Effector memory CD8-positive, alpha-beta T cell (primary cell): ENCODE data around the gene SERINC5.

Experiments used
- ATAC-seq: fragments of 150-1000 bp; cut with Tn5 transposase; replicated peaks from 2 replicates; pipeline ENCODE4 v1.10.0; 2021; ENCODE audit warnings: mild to moderate bottlenecking, moderate library complexity
- DNase-seq, 3 experiments: peaks; one replicate each; pipeline ENCODE4 v3.0.0; 2021
- H3K27ac Mint-ChIP-seq, 2 donors: one replicate each; pipeline ENCODE4 v1.8.0; 2022; ENCODE audit warnings: mild to moderate bottlenecking in 2 of 2, mixed read lengths in 2 of 2, moderate library complexity in 2 of 2
- H3K27me3 Mint-ChIP-seq, 2 donors: one replicate each; pipeline ENCODE4 v1.8.0; 2022; ENCODE audit warnings: mixed read lengths in 2 of 2
- H3K36me3 Mint-ChIP-seq: one replicate; pipeline ENCODE4 v1.8.0; 2022; ENCODE audit warnings: mild to moderate bottlenecking, moderate library complexity, mixed read lengths; ENCODE audit not compliant: insufficient read depth
- H3K4me1 Mint-ChIP-seq, 2 donors: one replicate each; pipeline ENCODE4 v1.8.0; 2022; ENCODE audit warnings: low read depth in 2 of 2, mixed read lengths in 2 of 2
- H3K4me3 Mint-ChIP-seq, 2 donors: one replicate each; pipeline ENCODE4 v1.8.0; 2022; ENCODE audit warnings: mild to moderate bottlenecking in 2 of 2, mixed read lengths in 2 of 2, moderate library complexity in 2 of 2
- H3K9me3 Mint-ChIP-seq, 2 donors: one replicate each; pipeline ENCODE4 v1.8.0; 2022; ENCODE audit warnings: mixed read lengths in 2 of 2

SERINC5 gene

DNA sequence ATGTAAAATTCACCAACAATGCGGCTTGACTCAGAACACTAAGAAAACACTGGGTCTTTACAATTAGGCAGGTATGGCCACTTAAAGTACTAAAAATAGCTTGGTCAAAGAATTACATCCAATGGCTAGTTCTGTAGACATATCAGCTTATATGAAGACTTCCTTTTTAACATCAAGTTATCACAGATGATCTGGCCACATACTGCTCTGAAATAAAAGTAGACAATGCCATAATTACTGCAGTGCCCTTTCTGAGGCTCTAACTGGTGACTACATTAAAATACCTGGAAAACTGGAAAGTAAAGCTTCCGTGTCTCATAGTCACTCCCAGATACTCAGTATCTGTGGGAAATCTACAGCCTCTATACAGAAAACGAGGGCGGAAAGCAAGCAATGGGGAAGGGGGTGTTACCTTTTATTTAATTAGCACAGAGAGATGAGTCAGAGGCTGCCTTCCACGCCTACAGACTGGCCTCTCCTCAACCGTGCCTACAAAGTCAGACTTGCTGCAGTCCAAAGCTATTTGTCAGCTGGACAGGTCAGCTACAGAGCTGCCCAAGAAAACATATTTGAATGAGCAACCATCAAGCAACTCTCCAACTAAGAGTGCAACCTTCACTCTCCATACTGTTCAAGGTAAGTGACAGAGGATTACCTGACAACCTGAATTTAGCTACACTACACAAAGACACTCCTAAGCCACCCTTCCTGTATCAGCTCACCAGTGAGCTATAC, 8.7 kb downstream of the SERINC5 start:
- Mint-ChIP-seq H3K4me1 (peaks cover 26 to 36% of the 10 kb centered on the region in 2 donors), H3K27me3 (no peaks in the 10 kb centered on the region), H3K27ac (peak overlapping the region; percentile 47 to 76), H3K36me3 (peaks cover 4% of the 10 kb centered on the region), H3K9me3 (no peaks in the 10 kb centered on the region), H3K4me3 (peak overlapping the region; percentile 32 to 53)
- ATAC-seq: peak; percentile 84
- DNase-seq: no peak

DNA sequence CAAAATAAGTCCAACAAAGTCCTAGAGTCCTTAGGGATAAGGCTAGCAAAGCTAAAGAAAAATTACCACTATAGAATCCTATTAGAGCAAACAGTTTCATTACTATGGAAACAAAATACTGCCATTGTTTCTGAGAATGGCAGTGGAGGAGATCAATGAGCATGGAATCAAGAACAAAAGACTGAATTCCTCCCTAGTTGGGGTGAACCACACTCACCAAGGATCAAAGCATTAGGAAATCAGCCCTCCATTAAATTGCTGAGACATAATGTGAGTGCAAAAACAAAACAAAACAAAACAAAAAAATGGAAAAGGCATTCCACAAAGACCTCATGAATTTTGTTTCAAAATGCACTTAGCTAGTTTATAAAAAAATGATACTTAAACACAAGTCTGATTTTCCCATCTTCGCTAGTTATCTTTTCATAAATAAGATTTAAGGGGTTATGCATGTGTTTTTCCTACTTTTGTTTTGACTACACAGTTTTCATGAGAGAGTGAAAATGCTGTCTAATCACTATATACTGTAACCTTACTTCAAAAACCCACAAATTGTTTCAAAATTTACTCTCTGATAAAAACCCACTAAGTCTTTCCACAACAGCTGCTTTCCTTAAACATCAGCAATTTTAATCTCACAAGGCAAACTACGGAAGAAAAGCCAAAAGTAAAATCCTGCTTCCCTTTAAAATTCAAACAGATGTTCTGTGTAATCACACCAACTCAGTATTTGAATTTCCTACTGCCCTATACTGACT, 9.7 kb downstream of the SERINC5 start:
- no peak for ATAC-seq
- no peak overlapping the region for H3K4me3 Mint-ChIP-seq
- H3K9me3 Mint-ChIP-seq: no peaks in the 10 kb centered on the region

DNA sequence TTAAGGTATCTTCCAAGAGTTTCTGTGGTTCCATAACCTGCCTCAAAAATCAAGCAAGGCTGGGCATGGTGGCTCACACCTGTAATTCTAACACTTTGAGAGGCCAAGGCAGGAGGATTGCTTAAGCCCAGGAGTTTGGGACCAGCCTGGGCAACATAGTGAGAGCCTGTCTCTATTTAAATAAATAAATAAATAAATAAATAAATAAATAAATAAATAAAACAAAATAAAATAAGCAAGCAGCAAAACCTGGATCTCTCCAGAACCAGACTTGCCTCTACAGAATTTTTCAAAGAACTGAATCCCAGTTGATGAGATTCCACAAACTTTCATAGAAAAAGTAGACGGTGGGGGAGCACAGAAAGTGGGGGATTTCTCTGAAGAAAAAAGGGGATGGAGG, 12.3 kb downstream of the SERINC5 start:
- Mint-ChIP-seq H3K36me3 (peaks cover 4% of the 10 kb centered on the region), H3K4me3 (no peak overlapping the region), H3K27me3 (no peaks in the 10 kb centered on the region), H3K27ac (no peak overlapping the region), H3K9me3 (no peaks in the 10 kb centered on the region), H3K4me1 (peaks cover 24 to 29% of the 10 kb centered on the region in 2 donors)
- ATAC-seq (no peak), DNase-seq (no peak)

More for the DNA sequence above, 9.7 kb downstream of the SERINC5 start:
- Mint-ChIP-seq H3K36me3 (peaks cover 8% of the 10 kb centered on the region), H3K4me1 (peaks cover 28 to 33% of the 10 kb centered on the region in 2 donors), H3K27ac (no peak overlapping the region), H3K27me3 (no peaks in the 10 kb centered on the region)
- DNase-seq: no peak

DNA sequence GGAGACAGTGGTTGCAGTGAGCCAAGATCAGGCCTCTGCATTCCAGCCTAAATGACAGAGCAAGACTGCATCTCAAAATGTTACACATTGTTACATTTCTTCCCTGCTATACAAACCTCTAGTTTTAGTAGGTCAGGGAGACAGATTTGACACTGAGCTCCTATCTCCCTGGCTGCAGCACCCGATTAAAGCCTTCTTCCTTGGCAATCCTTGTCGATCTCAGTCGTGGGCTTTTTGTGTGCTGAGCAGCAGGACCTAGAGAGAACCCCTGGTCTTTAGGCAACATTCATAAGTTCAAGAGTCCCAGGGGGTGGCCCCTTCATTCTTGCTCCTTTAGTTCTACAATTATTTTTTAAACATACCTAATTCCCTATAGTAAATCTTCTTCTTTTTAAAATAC, 13.0 kb downstream of the SERINC5 start:
- Mint-ChIP-seq H3K36me3 (peaks cover 4% of the 10 kb centered on the region), H3K9me3 (no peaks in the 10 kb centered on the region), H3K27me3 (no peaks in the 10 kb centered on the region), H3K4me1 (peaks cover 24% of the 10 kb centered on the region in 2 donors), H3K4me3 (no peak overlapping the region), H3K27ac (no peak overlapping the region)
- ATAC-seq (no peak), DNase-seq (no peak)

DNA sequence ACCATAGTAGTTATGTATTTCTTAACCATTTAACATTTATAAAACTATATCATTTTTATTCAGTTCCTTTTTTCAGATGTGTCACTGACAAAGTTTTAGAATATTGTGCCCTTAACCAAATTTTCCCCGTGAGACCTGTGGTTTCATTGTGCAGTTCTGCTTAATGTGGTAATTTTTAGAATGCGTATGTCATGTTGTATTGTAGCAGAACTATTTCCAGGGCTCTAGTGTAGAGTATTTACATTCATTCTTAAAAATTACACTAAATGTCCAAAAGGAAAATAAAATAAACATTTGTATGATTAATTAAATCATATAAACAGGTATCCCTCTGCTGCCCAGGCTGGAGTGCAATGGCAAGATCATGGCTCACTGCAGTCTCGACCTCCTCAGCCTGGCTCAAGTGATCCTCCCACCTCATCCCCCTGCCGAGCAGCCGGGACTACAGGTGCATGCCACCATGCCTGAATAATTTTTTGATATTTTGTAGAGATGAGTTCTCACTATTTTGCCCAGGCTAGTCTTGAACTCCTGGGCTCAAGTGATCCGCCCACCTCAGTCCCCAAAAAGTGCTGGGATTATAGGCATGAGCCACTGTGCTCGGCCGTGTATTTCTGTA, 15.4 kb downstream of the SERINC5 start:
- Mint-ChIP-seq H3K4me1 (peaks cover 22 to 24% of the 10 kb centered on the region in 2 donors), H3K36me3 (peaks cover 9% of the 10 kb centered on the region), H3K9me3 (no peaks in the 10 kb centered on the region), H3K27me3 (no peaks in the 10 kb centered on the region), H3K27ac (no peak overlapping the region), H3K4me3 (no peak overlapping the region)
- DNase-seq: no peak
- ATAC-seq: no peak

DNA sequence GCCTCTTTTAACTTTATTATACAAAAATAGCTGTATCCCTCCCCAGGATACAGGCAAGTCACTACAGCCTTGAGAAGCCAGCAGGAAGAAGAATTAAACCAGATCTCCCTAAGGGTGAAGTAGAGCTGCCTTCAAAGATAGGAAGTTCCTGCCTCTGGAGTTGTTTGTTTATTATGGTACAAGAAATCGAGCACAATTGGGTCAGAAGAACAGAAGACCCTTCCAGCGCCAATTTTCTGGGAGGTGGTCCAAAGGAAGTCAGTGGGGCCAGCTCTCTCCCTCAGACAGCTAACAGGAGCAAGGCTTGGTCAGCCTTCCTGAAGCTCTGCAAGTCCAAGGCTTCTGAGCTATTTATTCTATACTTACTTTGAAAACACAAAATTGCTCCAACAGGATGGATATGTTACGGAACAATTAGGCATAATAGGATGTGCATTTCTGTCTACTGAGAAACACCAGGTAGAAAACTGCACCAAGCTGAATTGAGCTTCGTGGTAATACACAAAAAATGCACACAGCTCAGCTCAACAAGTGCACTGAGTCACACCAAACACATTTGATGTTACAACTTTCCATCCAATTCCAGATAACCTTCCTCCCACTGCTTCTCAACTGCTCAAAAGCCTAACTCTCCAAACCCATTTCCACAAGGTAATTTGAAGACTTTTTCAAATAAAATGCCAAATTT, 16.0 kb downstream of the SERINC5 start:
- H3K4me3 Mint-ChIP-seq: no peak overlapping the region
- DNase-seq: no peak
- H3K27ac Mint-ChIP-seq: no peak overlapping the region
- no peaks in the 10 kb centered on the region for H3K9me3 Mint-ChIP-seq
- peaks cover 9% of the 10 kb centered on the region for H3K36me3 Mint-ChIP-seq
- H3K27me3 Mint-ChIP-seq: no peaks in the 10 kb centered on the region
- ATAC-seq: no peak
- H3K4me1 Mint-ChIP-seq: peaks cover 20 to 22% of the 10 kb centered on the region in 2 donors

DNA sequence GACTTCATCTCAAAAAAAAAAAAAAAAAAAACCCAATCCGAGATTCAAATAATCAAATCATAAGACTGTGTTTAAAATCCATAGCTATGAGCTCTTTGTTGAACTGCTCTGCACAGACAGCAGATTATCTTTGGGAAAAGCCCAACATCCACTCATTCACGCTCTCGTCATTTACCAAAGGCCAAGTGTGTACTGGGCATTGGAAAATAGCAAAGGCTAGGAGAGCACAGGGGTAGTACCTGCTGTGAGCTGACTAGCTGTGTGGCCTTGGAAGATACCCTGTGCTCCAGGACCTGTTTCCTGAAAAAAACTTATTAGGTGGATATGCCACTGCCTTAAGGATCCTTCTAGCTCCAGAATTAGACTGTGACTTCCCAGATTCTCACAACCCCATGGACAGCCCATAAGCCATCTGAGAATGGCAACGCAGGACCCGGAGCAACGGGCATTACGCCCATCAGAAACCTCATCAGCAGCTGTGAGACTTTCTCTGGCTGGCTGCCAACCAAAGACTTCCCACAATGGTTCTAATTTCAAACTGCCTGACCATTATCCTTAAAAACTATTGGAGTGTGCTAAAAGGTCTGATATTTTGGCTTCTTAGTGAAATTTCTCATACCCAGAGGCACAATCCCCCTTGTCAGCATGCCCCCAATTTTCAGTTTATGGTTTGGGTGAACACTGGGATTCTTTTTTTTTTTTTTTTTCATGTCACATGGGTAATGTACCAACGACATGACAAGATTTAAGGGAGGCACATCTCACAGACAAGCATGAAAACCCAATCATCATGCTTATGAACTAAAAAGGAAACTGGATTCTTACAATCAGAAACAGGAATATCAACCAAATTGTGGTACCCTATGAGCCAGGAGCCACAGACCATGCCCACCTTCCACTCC, 16.8 kb downstream of the SERINC5 start:
- no peak overlapping the region for H3K4me3 Mint-ChIP-seq
- H3K4me1 Mint-ChIP-seq: peaks cover 24 to 30% of the 10 kb centered on the region in 2 donors
- H3K27me3 Mint-ChIP-seq: no peaks in the 10 kb centered on the region
- no peaks in the 10 kb centered on the region for H3K9me3 Mint-ChIP-seq
- peaks cover 9% of the 10 kb centered on the region for H3K36me3 Mint-ChIP-seq
- H3K27ac Mint-ChIP-seq: peak overlapping the region in 1 of 2 donors; percentile 44
- DNase-seq (no peak), ATAC-seq (no peak)

DNA sequence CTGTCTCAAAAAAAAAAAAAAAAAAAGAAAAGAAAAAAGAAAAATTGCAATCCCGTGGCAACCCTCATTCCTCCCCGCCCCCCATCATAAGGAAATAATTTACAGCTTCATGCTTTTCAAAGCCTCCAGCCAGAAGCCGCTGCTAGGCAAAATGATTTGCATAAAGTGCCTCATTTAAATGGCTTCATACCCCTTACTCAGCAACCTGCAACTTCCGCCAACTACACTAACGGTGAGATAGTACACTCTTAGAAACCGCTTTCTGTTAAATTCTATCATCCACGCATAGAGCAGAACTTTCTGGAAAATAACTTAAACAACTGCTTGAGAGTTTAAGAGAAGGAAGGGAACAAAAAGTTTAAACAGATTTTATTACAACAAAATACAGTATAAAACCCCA, 17.8 kb downstream of the SERINC5 start:
- Mint-ChIP-seq H3K27ac (peak overlapping the region in 1 of 2 donors; percentile 15), H3K4me3 (peak overlapping the region in 1 of 2 donors; percentile 6), H3K27me3 (no peaks in the 10 kb centered on the region), H3K36me3 (peaks cover 9% of the 10 kb centered on the region), H3K4me1 (peaks cover 24 to 28% of the 10 kb centered on the region in 2 donors), H3K9me3 (no peaks in the 10 kb centered on the region)
- DNase-seq (no peak), ATAC-seq (no peak)

DNA sequence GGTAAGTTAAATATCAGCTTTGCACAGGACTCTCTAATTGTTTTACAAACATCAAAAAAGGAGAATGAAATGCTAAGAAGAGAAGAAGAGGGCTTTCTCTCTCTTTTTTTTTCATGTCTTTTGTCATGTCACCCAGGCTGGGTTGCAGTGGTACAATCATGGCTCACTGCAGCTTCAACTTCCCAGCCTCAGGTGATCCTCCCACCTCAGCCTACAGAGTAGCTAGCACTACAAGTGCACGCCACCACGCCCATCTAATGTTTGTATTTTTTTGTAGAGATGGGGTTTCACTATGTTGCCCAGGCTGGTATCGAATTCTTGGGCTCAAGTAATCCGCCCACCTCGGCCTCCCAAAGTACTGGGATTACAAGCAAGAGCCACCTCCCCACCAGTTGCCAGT, 18.6 kb downstream of the SERINC5 start:
- H3K27me3 Mint-ChIP-seq: no peaks in the 10 kb centered on the region
- no peak for ATAC-seq
- no peak overlapping the region for H3K4me3 Mint-ChIP-seq
- no peaks in the 10 kb centered on the region for H3K9me3 Mint-ChIP-seq
- H3K27ac Mint-ChIP-seq: peak overlapping the region in 1 of 2 donors; percentile 77
- no peak for DNase-seq
- peaks cover 29 to 32% of the 10 kb centered on the region in 2 donors for H3K4me1 Mint-ChIP-seq
- H3K36me3 Mint-ChIP-seq: peaks cover 9% of the 10 kb centered on the region

DNA sequence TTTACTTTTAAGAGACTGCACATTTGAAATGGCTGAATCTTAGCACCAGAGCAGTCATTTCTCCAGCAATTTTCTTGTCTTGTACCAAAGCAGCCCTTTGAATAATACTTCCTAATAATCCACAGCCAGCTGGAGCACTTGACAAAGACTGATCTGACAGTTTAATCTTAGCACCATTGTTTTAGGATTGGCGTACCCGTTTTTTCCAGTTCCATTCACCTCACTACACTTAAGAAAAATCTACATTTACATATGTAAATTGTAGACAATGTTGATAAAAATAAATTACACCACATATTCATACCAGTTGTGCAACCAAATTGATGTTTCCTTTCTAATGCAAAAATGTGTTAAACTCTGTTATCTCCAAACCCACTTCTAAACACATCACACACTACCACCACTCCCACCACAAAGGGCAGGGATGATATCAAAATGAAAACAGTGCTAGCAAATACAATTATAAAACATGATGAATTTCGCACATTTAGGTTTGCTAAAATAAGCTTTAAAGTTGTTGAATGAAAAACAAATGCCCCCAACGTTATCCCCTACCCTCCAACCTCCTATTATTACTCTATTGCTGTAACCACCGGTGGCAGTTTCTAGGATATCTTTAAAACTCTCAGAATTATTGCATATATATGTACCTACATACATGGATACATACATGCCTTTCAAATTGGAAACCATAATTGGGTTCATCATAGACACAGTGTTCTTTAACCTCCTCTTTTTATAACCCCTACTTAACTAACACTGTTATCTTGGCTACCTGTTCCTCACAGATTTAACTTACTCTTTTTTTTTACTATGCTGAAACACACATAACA, 21.5 kb downstream of the SERINC5 start:
- peak overlapping the region in 1 of 2 donors; percentile 42 for H3K4me3 Mint-ChIP-seq

DNA sequence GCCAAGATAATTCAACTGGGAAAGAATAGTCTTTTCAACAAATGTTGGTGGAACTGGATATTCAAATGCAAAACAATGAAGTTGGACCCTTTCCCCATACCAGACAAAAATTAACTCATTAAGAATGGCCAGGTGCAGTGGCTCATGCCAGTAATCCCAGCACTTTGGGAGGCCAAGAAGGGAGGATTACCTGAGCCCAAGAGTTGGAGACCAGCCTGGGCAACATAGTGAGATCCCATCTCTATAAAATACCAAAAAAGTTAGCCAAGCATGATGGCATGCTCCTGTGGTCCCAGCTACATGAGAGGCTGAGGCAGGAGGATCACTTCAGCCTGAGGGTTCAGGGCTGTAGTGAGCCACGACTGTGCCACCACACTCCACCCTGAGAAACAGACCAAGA, 24.2 kb downstream of the SERINC5 start:
- no peak overlapping the region for H3K4me3 Mint-ChIP-seq
- no peaks in the 10 kb centered on the region for H3K27me3 Mint-ChIP-seq
- ATAC-seq: no peak

More for the DNA sequence above, 21.5 kb downstream of the SERINC5 start:
- H3K36me3 Mint-ChIP-seq: peaks cover 4% of the 10 kb centered on the region
- ATAC-seq (no peak), DNase-seq (no peak)
- H3K27me3 Mint-ChIP-seq: no peaks in the 10 kb centered on the region
- peak overlapping the region; percentile 30 to 70 for H3K27ac Mint-ChIP-seq
- H3K9me3 Mint-ChIP-seq: no peaks in the 10 kb centered on the region
- H3K4me1 Mint-ChIP-seq: peaks cover 27 to 40% of the 10 kb centered on the region in 2 donors

DNA sequence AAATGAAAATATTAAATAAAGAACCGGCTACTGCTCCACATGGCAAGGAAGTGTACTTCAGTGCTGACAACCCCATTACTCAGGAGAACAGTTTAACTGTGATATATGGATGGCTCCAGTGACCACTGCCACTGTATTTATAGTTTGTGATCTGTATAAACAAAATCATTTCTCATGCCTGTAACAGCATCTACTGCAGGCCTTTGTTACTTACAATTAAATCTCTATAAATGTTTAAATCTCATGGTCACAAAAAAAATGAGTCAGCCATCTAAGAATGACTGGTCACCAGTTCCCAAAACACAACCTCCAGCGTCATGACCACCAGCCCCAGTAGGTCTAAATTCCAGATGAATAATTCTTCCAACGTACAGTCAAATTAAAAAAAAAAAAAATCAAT, 24.6 kb downstream of the SERINC5 start:
- Mint-ChIP-seq H3K36me3 (no peaks in the 10 kb centered on the region), H3K27me3 (no peaks in the 10 kb centered on the region), H3K9me3 (no peaks in the 10 kb centered on the region), H3K4me1 (peaks cover 23 to 40% of the 10 kb centered on the region in 2 donors), H3K27ac (peak overlapping the region; percentile 35 to 56), H3K4me3 (no peak overlapping the region)
- ATAC-seq (no peak), DNase-seq (no peak)

More for the DNA sequence above, 24.2 kb downstream of the SERINC5 start:
- H3K27ac Mint-ChIP-seq: peak overlapping the region; percentile 35 to 56
- H3K9me3 Mint-ChIP-seq: no peaks in the 10 kb centered on the region
- no peak for DNase-seq
- H3K4me1 Mint-ChIP-seq: peaks cover 20 to 37% of the 10 kb centered on the region in 2 donors
- H3K36me3 Mint-ChIP-seq: no peaks in the 10 kb centered on the region
